ENCODE measurements around the gene SIK2.

SIK2 gene

GRCh38 chr11:111631024-111631665 is 28.9 kb downstream of the SIK2 start:
- no peak for DNase-seq (ENCODE audit: low read depth)
- TF ChIP-seq CTCF (conservative IDR thresholded peaks at IDR 0.05; ENCODE audit: low read depth, low read length): no peak
- no peak overlapping the region for H3K4me3 ChIP-seq (ENCODE audit: low read depth, low read length)

- no peak overlapping the region for H3K4me3 ChIP-seq (ENCODE audit: low read depth, low read length)
- TF ChIP-seq CTCF (conservative IDR thresholded peaks at IDR 0.05; ENCODE audit: low read depth, low read length): no peak
- DNase-seq (ENCODE audit: low read depth): peak; percentile 84
These were observed 29.4 kb downstream of the SIK2 start for GRCh38 chr11:111631666-111632039.

GRCh38 chr11:111632516-111633220 is 30.4 kb downstream of the SIK2 start:
- TF ChIP-seq CTCF (conservative IDR thresholded peaks at IDR 0.05; ENCODE audit: low read depth, low read length): no peak
- no peak overlapping the region for H3K4me3 ChIP-seq (ENCODE audit: low read depth, low read length)
- no peak for DNase-seq (ENCODE audit: low read depth)

- no peak for TF ChIP-seq CTCF (conservative IDR thresholded peaks at IDR 0.05; ENCODE audit: low read depth, low read length)
- no peak for DNase-seq (ENCODE audit: low read depth)
- no peak overlapping the region for H3K4me3 ChIP-seq (ENCODE audit: low read depth, low read length)
These were observed 31.0 kb downstream of the SIK2 start for GRCh38 chr11:111633248-111633647.

GRCh38 chr11:111633756-111634362 is 31.6 kb downstream of the SIK2 start:
- TF ChIP-seq CTCF (conservative IDR thresholded peaks at IDR 0.05; ENCODE audit: low read depth, low read length): no peak
- peak; percentile 47 for DNase-seq (ENCODE audit: low read depth)
- H3K4me3 ChIP-seq (ENCODE audit: low read depth, low read length): no peak overlapping the region

GRCh38 chr11:111634981-111635705 is 32.9 kb downstream of the SIK2 start:
- peak; percentile 62 for DNase-seq (ENCODE audit: low read depth)
- TF ChIP-seq CTCF (conservative IDR thresholded peaks at IDR 0.05; ENCODE audit: low read depth, low read length): no peak
- no peak overlapping the region for H3K4me3 ChIP-seq (ENCODE audit: low read depth, low read length)

Data from choroid plexus epithelial cell (primary cell).